ENCODE measurements around the gene SZRD1. TPM values are rescaled to one million over a fixed set of nuclear protein-coding genes. Genes with fewer than 3 reads are reported as not detected.

Gene SZRD1
- total RNA-seq, 2 donors from 2014 or later = 232 to 279 TPM

DNA sequence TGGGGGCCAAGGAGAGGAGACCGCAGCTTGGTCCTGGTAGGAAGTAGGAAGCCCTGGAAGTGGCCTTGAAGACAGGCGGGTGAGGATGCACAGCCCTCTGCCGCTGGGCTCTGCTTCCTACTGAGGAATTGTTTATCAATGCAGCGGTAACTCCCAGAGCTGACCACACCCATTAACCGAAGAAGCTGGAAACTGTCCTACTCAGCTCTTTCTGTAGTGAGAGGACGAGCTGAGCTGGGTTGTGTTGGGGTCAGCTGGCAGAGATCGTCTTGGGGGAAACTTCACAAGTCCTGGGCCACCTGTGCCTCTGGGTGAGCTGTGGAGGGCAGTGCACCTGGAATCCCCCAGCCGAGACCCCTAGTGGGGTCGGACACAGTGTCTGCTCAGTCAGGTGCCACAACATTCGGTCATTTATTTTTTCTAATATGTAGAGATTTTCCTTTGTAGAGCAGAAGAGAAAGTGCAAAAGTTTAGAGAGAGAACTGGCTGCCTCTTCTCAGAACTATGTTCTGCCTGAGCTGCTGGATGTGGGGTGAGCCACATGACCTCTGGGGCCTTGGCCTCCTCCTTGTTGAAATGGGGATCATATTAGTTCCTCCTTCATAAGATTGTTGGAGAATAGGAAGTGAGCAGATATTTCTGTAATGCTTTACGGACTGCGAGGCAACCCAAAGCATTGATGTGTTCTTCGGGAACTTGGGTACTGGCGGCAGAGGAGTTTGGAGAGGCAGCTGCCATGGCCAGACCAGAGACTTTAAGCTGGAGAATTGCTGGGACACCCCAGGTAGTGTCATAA is 77.1 kb downstream of the SZRD1 start:
- DNase-seq (ENCODE audit: low spot score) (no peak), ATAC-seq (no peak)
- Mint-ChIP-seq H3K4me1 (ENCODE audit: low read depth in 2 of 2) (peaks cover 27 to 28% of the 10 kb centered on the region in 2 donors), H3K4me3 (no peak overlapping the region), H3K27ac (no peak overlapping the region), H3K27me3 (no peaks in the 10 kb centered on the region), H3K9me3 (no peaks in the 10 kb centered on the region), H3K36me3 (peaks cover 2% of the 10 kb centered on the region)

DNA sequence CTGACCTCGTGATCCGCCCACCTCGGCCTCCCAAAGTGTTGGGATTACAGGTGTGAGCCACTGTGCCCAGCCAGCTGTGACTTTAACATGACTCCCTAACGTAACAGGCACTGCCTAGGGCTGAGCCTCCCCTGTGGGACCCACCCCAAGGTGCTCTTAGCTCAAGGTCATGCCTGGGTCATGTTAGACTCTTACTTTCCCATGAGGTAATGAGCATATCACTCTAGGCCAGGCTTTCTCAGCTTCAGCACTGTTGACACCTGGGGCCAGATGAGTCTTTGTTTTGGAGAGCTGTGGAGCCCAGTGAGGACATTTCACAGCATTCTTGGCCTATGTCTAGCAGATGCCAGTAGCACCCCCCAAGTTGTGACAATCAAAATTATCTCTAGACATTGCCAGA is 78.0 kb downstream of the SZRD1 start:
- ATAC-seq (no peak), DNase-seq (ENCODE audit: low spot score) (no peak)
- H3K27ac Mint-ChIP-seq = no peak overlapping the region
- H3K4me1 Mint-ChIP-seq (ENCODE audit: low read depth in 2 of 2) = peaks cover 29 to 30% of the 10 kb centered on the region in 2 donors
- H3K9me3 Mint-ChIP-seq = no peaks in the 10 kb centered on the region
- H3K36me3 Mint-ChIP-seq = peaks cover 6% of the 10 kb centered on the region
- H3K4me3 Mint-ChIP-seq = no peak overlapping the region
- H3K27me3 Mint-ChIP-seq = no peaks in the 10 kb centered on the region

GRCh38 chr1:16446116-16446515 is 79.1 kb downstream of the SZRD1 start:
- Mint-ChIP-seq H3K9me3 (no peaks in the 10 kb centered on the region), H3K27me3 (no peaks in the 10 kb centered on the region), H3K4me1 (ENCODE audit: low read depth in 2 of 2) (peaks cover 26 to 27% of the 10 kb centered on the region in 2 donors), H3K4me3 (no peak overlapping the region), H3K36me3 (peaks cover 9% of the 10 kb centered on the region), H3K27ac (no peak overlapping the region)
- ATAC-seq (no peak), DNase-seq (ENCODE audit: low spot score) (no peak)

GRCh38 chr1:16447641-16448040 is 80.6 kb downstream of the SZRD1 start:
- H3K27ac Mint-ChIP-seq = no peak overlapping the region
- ATAC-seq (no peak), DNase-seq (ENCODE audit: low spot score) (no peak)
- no peaks in the 10 kb centered on the region for H3K27me3 Mint-ChIP-seq
- H3K4me3 Mint-ChIP-seq = no peak overlapping the region
- H3K4me1 Mint-ChIP-seq (ENCODE audit: low read depth in 2 of 2) = peaks cover 22 to 26% of the 10 kb centered on the region in 2 donors
- peaks cover 19% of the 10 kb centered on the region for H3K36me3 Mint-ChIP-seq
- H3K9me3 Mint-ChIP-seq = no peaks in the 10 kb centered on the region

Other genes with a start within 250 kb of the SZRD1 start
- not detected for gene EPHA2, start 211.2 kb upstream of the SZRD1 start, total RNA-seq
- gene ARHGEF19, start 154.6 kb upstream of the SZRD1 start, total RNA-seq = 10 to 100 TPM; 13.0 to 14.0 TPM
- 1 to 10 TPM; 3.2 to 3.8 TPM for gene CPLANE2, start 130.1 kb upstream of the SZRD1 start, total RNA-seq
- 10 to 100 TPM; 27.9 to 34.9 TPM for gene FBXO42, start 14.8 kb upstream of the SZRD1 start, total RNA-seq
- not detected for gene SPATA21, start 70.2 kb downstream of the SZRD1 start, total RNA-seq
- gene NECAP2, start 73.5 kb downstream of the SZRD1 start, total RNA-seq = 10 to 100 TPM; 72.0 to 95.4 TPM
- 1,000 to 10,000 TPM; 1,591 to 3,879 TPM for gene RNU1-1, start 147.0 kb downstream of the SZRD1 start, total RNA-seq
- gene NBPF1, start 246.3 kb downstream of the SZRD1 start, total RNA-seq = 10 to 100 TPM in 1 of 2 donors, 1 to 10 TPM in 1; 6.3 to 10.0 TPM

Data from natural killer cell treated with Interleukin-12 subunit alpha and Interleukin-12 subunit beta and Interleukin-15 and Interleukin-18, amount 100 ng/mL, for 72 hours (primary cell).